NT2/D1 (cell line): ENCODE results near the gene SLCO4A1.

Source experiments
- DNase-seq: peaks from one replicate; pipeline ENCODE4 v3.0.0-alpha.2; 2011; ENCODE audit warnings: low read depth, low spot score
- H3K27me3 ChIP-seq: 2 replicates; pipeline ENCODE4 v1.6.0; 2011; ENCODE audit warnings: mild to moderate bottlenecking; ENCODE audit not compliant: insufficient read length, insufficient read depth
- H3K36me3 ChIP-seq: 2 replicates; pipeline ENCODE4 v1.6.1; 2011; ENCODE audit warnings: mild to moderate bottlenecking, low read length, mixed read lengths; ENCODE audit not compliant: insufficient read depth, insufficient read length
- H3K4me1 ChIP-seq: 2 replicates; pipeline ENCODE4 v1.5.1; 2011; ENCODE audit not compliant: insufficient read depth, insufficient read length
- H3K4me3 ChIP-seq: 2 replicates; pipeline ENCODE4 v1.5.1; 2011; ENCODE audit warnings: low read depth; ENCODE audit not compliant: insufficient read length
- H3K9ac ChIP-seq: 2 replicates; pipeline ENCODE4 v1.6.0; 2011; ENCODE audit warnings: low read depth; ENCODE audit not compliant: insufficient read length
- H3K9me3 ChIP-seq: 2 replicates; pipeline ENCODE4 v1.5.1; 2011; ENCODE audit warnings: mild to moderate bottlenecking, low read length; ENCODE audit not compliant: insufficient read depth
- SUZ12 ChIP-seq: IDR thresholded peaks from 2 replicates; pipeline ENCODE4 v1.6.1; 2011; ENCODE audit not compliant: insufficient read length, insufficient read depth; ENCODE audit errors: extremely low read depth
- YY1 ChIP-seq: IDR thresholded peaks from 2 replicates; pipeline ENCODE4 v1.6.1; 2011; ENCODE audit not compliant: insufficient read length, insufficient read depth
- ZNF274 ChIP-seq: IDR thresholded peaks from 2 replicates; pipeline ENCODE4 v1.6.1; 2011; ENCODE audit warnings: mild to moderate bottlenecking, low read depth, low read length

SLCO4A1 gene

GRCh38 chr20:62631336-62632308 lies 10.7 kb upstream of the SLCO4A1 start:
- no peak for DNase-seq
- Histone ChIP-seq H3K9ac (no peak overlapping the region), H3K4me1 (peaks cover 26% of the 10 kb centered on the region), H3K36me3 (no peaks in the 10 kb centered on the region), H3K9me3 (peaks cover 6% of the 10 kb centered on the region; the same call in 1 of the 2 replicates), H3K27me3 (peaks cover 7% of the 10 kb centered on the region), H3K4me3 (no peak overlapping the region)
- TF ChIP-seq YY1 (no peak), ZNF274 (no peak), SUZ12 (no peak)

- Histone ChIP-seq H3K4me3 (no peak overlapping the region), H3K9me3 (peaks cover 4% of the 10 kb centered on the region; the same call in 1 of the 2 replicates), H3K27me3 (peaks cover 17% of the 10 kb centered on the region), H3K36me3 (no peaks in the 10 kb centered on the region), H3K4me1 (peaks cover 28% of the 10 kb centered on the region), H3K9ac (no peak overlapping the region)
- TF ChIP-seq ZNF274 (no peak), YY1 (no peak), SUZ12 (no peak)
- no peak for DNase-seq
These were observed 9.7 kb upstream of the SLCO4A1 start for GRCh38 chr20:62632575-62633090.

GRCh38 chr20:62633598-62634329 lies 8.5 kb upstream of the SLCO4A1 start:
- no peak for DNase-seq
- Histone ChIP-seq H3K36me3 (no peaks in the 10 kb centered on the region), H3K9me3 (no peaks in the 10 kb centered on the region), H3K27me3 (peaks cover 28% of the 10 kb centered on the region), H3K4me3 (no peak overlapping the region), H3K9ac (no peak overlapping the region), H3K4me1 (peaks cover 22% of the 10 kb centered on the region)
- TF ChIP-seq ZNF274 (no peak), SUZ12 (no peak), YY1 (no peak)

GRCh38 chr20:62634330-62634967 lies 7.9 kb upstream of the SLCO4A1 start:
- H3K9me3 ChIP-seq = no peaks in the 10 kb centered on the region
- no peak for DNase-seq
- no peak overlapping the region for H3K9ac ChIP-seq
- peaks cover 22% of the 10 kb centered on the region for H3K4me1 ChIP-seq
- H3K4me3 ChIP-seq = no peak overlapping the region
- no peaks in the 10 kb centered on the region for H3K36me3 ChIP-seq
- no peak for TF ChIP-seq YY1
- H3K27me3 ChIP-seq = peaks cover 35% of the 10 kb centered on the region

GRCh38 chr20:62635232-62635631 lies 7.1 kb upstream of the SLCO4A1 start:
- H3K36me3 ChIP-seq = no peaks in the 10 kb centered on the region
- no peak overlapping the region for H3K4me3 ChIP-seq
- TF ChIP-seq ZNF274 (no peak), SUZ12 (no peak), YY1 (no peak)
- H3K9me3 ChIP-seq = no peaks in the 10 kb centered on the region
- peaks cover 22% of the 10 kb centered on the region for H3K4me1 ChIP-seq
- no peak for DNase-seq
- no peak overlapping the region for H3K9ac ChIP-seq
- H3K27me3 ChIP-seq = peaks cover 43% of the 10 kb centered on the region

- no peak for DNase-seq
- no peaks in the 10 kb centered on the region for H3K9me3 ChIP-seq
- no peak overlapping the region for H3K4me3 ChIP-seq
- H3K27me3 ChIP-seq = peaks cover 49% of the 10 kb centered on the region
- no peak overlapping the region for H3K9ac ChIP-seq
- H3K4me1 ChIP-seq = peaks cover 18% of the 10 kb centered on the region
- H3K36me3 ChIP-seq = no peaks in the 10 kb centered on the region
- no peak for TF ChIP-seq SUZ12
- TF ChIP-seq ZNF274 = no peak
- no peak for TF ChIP-seq YY1
These were observed 6.5 kb upstream of the SLCO4A1 start for GRCh38 chr20:62635852-62636251.
